Renal cortex interstitium (tissue), 11 donors: ENCODE data around the gene FAM20A. TPM values are rescaled to one million over a fixed set of nuclear protein-coding genes. Genes with fewer than 3 reads are reported as not detected.
"Not testable (repeated sequence)": the region's sequence is repeated elsewhere in the genome, so short reads cannot be mapped to it uniquely, and the experiment has no call there.

Experiments used
- DNase-seq, 11 donors: peaks; one replicate each; pipeline ENCODE4 v3.0.0-alpha.2; 2013; ENCODE audit warnings: low read depth in 9 of 11, low spot score in 4 of 11; ENCODE audit errors: extremely low read depth in 1 of 11
- polyA plus RNA-seq, 3 donors: library from polyadenylated mRNA; unstranded; fragments of 120-200 nt; gene quantifications; one replicate each; pipeline ENCODE4 v1.2.1, GENCODE V29; 2013; ENCODE audit not compliant: insufficient read length in 3 of 3

The FAM20A gene
- polyA plus RNA-seq, 3 donors = 10.4 to 15.4 (median 10.8) TPM

GRCh38 chr17:68513932-68514331, 87.2 kb downstream of the FAM20A start:
- no peak for DNase-seq

GRCh38 chr17:68512960-68513474, 88.2 kb downstream of the FAM20A start:
- peak in 1 of 11 donors; percentile 61 for DNase-seq

GRCh38 chr17:68512247-68512959, 88.8 kb downstream of the FAM20A start, which contains the start of gene PRKAR1A:
Gene PRKAR1A (plus strand): TSS chr17:68512430. CDS start chr17:68515400, 2,970 bp downstream.
- DNase-seq = peak; percentile 92 to 97 (median 95)

GRCh38 chr17:68511671-68512246, 89.4 kb downstream of the FAM20A start:
- peak in 10 of 11 donors; percentile 77 to 90 (median 84) for DNase-seq

GRCh38 chr17:68511254-68511670, 89.9 kb downstream of the FAM20A start:
- DNase-seq = peak in 3 of 11 donors; percentile 70 to 79 (median 78)

- DNase-seq = no peak
Measured at GRCh38 chr17:68509141-68510057, 91.8 kb downstream of the FAM20A start.

GRCh38 chr17:68507576-68507975, 93.6 kb downstream of the FAM20A start:
- no peak for DNase-seq

- no peak for DNase-seq
Measured at GRCh38 chr17:68505951-68506350, 95.2 kb downstream of the FAM20A start.

GRCh38 chr17:68501074-68501473, 100.1 kb downstream of the FAM20A start:
- no peak for DNase-seq

- DNase-seq = no peak
Measured at GRCh38 chr17:68499587-68499986, 101.6 kb downstream of the FAM20A start.

- DNase-seq = no peak
Measured at GRCh38 chr17:68498479-68499326, 102.5 kb downstream of the FAM20A start.

- no peak for DNase-seq
Measured at GRCh38 chr17:68497885-68498319, 103.3 kb downstream of the FAM20A start.

GRCh38 chr17:68495081-68495480, 106.1 kb downstream of the FAM20A start:
- no peak for DNase-seq

GRCh38 chr17:68492394-68493054, 108.6 kb downstream of the FAM20A start:
- DNase-seq = not testable (repeated sequence)

- DNase-seq = no peak
Measured at GRCh38 chr17:68491381-68492231, 109.6 kb downstream of the FAM20A start.

GRCh38 chr17:68489919-68490318, 111.2 kb downstream of the FAM20A start:
- DNase-seq = no peak
